IMR-90 (cell line): ENCODE data around the gene XPR1.

ENCODE experiments used
- CEBPB ChIP-seq: IDR thresholded peaks from 2 replicates; pipeline ENCODE4 v1.6.1; 2012; ENCODE audit warnings: low read depth, low read length, improper control_type of control experiment
- CHD1 ChIP-seq: IDR thresholded peaks from 2 replicates; pipeline ENCODE4 v1.6.1; 2012; ENCODE audit warnings: low read depth, low read length, improper control_type of control experiment
- MAFK ChIP-seq: IDR thresholded peaks from 2 replicates; pipeline ENCODE4 v1.6.1; 2012; ENCODE audit warnings: low read depth, low read length, improper control_type of control experiment
- MXI1 ChIP-seq: IDR thresholded peaks from 2 replicates; pipeline ENCODE4 v1.6.1; 2012; ENCODE audit warnings: low read depth, mild to moderate bottlenecking, low read length, moderate library complexity, borderline replicate concordance
- NFE2L2 ChIP-seq: fragments of 150-350 bp; IDR thresholded peaks from 2 replicates; pipeline ENCODE4 v1.6.1; 2016; ENCODE audit warnings: low read depth, mild to moderate bottlenecking, low read length
- POLR2A ChIP-seq: IDR thresholded peaks from 2 replicates; pipeline ENCODE4 v1.6.1; 2012; ENCODE audit warnings: mild to moderate bottlenecking, low read depth, low read length
- RAD21 ChIP-seq: IDR thresholded peaks from 2 replicates; pipeline ENCODE4 v1.6.1; 2012; ENCODE audit warnings: low read length, improper control_type of control experiment
- RFX5 ChIP-seq: IDR thresholded peaks from 2 replicates; pipeline ENCODE4 v1.8.0; 2012; ENCODE audit warnings: low read depth, mild to moderate bottlenecking, low read length, moderate library complexity
- SMC3 ChIP-seq: fragments of 150-350 bp; IDR thresholded peaks from 2 replicates; pipeline ENCODE4 v1.6.1; 2016; ENCODE audit warnings: low read depth, mild to moderate bottlenecking, antibody characterized with exemption, low read length, moderate library complexity
- TF ChIP-seq, protein P1 (sequence below): conservative IDR thresholded peaks from 2 replicates; pipeline ENCODE4 v1.5.1; 2012; ENCODE audit warnings: mild to moderate bottlenecking, low read depth, low read length, improper control_type of control experiment
- TF ChIP-seq, protein P2 (sequence below): fragments of 150-350 bp; IDR thresholded peaks from 2 replicates; pipeline ENCODE4 v1.6.1; 2017; ENCODE audit warnings: mild to moderate bottlenecking, antibody characterized with exemption, low read length, low read depth

DNA sequence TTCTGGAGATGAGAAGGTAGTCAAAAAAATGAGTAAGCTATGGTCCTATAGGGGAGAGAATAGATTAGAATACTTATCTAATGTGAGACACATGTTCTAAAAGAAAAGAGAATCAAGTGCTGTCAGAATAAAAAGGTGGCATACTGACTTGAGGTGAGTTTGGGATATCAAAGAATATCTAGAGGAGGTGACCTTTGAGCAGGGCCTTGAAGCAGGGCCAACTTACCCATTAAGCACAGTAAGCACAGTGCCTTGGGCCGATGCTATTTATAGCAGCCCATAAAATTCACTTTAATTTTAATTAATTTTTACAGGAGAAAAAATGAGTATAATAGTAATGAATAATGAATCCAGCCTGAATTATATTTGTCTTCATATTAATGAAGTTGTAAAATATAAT, 92.2 kb downstream of the XPR1 start:
- no peak for TF ChIP-seq POLR2A
- TF ChIP-seq, protein P1, sequence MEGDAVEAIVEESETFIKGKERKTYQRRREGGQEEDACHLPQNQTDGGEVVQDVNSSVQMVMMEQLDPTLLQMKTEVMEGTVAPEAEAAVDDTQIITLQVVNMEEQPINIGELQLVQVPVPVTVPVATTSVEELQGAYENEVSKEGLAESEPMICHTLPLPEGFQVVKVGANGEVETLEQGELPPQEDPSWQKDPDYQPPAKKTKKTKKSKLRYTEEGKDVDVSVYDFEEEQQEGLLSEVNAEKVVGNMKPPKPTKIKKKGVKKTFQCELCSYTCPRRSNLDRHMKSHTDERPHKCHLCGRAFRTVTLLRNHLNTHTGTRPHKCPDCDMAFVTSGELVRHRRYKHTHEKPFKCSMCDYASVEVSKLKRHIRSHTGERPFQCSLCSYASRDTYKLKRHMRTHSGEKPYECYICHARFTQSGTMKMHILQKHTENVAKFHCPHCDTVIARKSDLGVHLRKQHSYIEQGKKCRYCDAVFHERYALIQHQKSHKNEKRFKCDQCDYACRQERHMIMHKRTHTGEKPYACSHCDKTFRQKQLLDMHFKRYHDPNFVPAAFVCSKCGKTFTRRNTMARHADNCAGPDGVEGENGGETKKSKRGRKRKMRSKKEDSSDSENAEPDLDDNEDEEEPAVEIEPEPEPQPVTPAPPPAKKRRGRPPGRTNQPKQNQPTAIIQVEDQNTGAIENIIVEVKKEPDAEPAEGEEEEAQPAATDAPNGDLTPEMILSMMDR, result no peak
- TF ChIP-seq CEBPB, result no peak
- no peak for TF ChIP-seq MXI1
- no peak for TF ChIP-seq RFX5
- TF ChIP-seq SMC3, result no peak
- no peak for TF ChIP-seq CHD1
- TF ChIP-seq, protein P2, sequence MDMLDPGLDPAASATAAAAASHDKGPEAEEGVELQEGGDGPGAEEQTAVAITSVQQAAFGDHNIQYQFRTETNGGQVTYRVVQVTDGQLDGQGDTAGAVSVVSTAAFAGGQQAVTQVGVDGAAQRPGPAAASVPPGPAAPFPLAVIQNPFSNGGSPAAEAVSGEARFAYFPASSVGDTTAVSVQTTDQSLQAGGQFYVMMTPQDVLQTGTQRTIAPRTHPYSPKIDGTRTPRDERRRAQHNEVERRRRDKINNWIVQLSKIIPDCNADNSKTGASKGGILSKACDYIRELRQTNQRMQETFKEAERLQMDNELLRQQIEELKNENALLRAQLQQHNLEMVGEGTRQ, result no peak
- no peak for TF ChIP-seq RAD21
- TF ChIP-seq NFE2L2, result no peak
- TF ChIP-seq MAFK, result no peak
